Keratinocyte (primary cell): ENCODE results near the gene BCAS3. TPM values are rescaled to one million over a fixed set of nuclear protein-coding genes. Genes with fewer than 3 reads are reported as not detected.

Experiments
- DNase-seq: peaks from one replicate; pipeline ENCODE4 v3.0.0-alpha.2; 2011; ENCODE audit warnings: low read depth, missing footprints, low spot score
- FAIRE-seq: peaks from 2 replicates; lab custom pipeline; 2011; peaks lifted over from hg19 to GRCh38; lab: Jason Lieb, UNC
- H2AFZ ChIP-seq: 2 replicates; pipeline ENCODE4 v1.6.0; 2012; ENCODE audit warnings: low read length, control low read depth, inconsistent platforms; ENCODE audit not compliant: control insufficient read depth
- H3K27ac ChIP-seq: 2 replicates; pipeline ENCODE4 v1.5.1; 2011; ENCODE audit warnings: low read length; ENCODE audit not compliant: control insufficient read depth, insufficient read depth
- H3K27me3 ChIP-seq: 3 replicates; pipeline ENCODE4 v1.6.0; 2011; ENCODE audit warnings: low read length; ENCODE audit not compliant: control insufficient read depth, insufficient read depth; ENCODE audit errors: extremely low read depth
- H3K36me3 ChIP-seq, 2 experiments: 2 replicates in 1 of 2; 3 replicates in 1 of 2; pipeline ENCODE4 v1.5.1; 2011; ENCODE audit warnings: low read length in 2 of 2, mild to moderate bottlenecking in 1 of 2; ENCODE audit not compliant: control insufficient read depth in 2 of 2, insufficient read depth in 2 of 2; ENCODE audit errors: extremely low read depth in 1 of 2
- H3K4me1 ChIP-seq: 3 replicates; pipeline ENCODE4 v1.5.1; 2011; ENCODE audit warnings: low read length; ENCODE audit not compliant: control insufficient read depth, insufficient read depth; ENCODE audit errors: extremely low read depth
- H3K4me2 ChIP-seq: 3 replicates; pipeline ENCODE4 v1.6.0; 2011; ENCODE audit warnings: low read depth, low read length; ENCODE audit not compliant: control insufficient read depth, insufficient read depth; ENCODE audit errors: extremely low read depth
- H3K4me3 ChIP-seq, 3 experiments: fragments of 200-600 bp in 1 of 3; sonication (generic) in 1 of 3; 2 replicates in 2 of 3; 3 replicates in 1 of 3; pipeline ENCODE4 v1.5.1; 2011 to 2016; ENCODE audit warnings: low read length in 3 of 3, mild to moderate bottlenecking in 3 of 3, control low read depth in 2 of 3, inconsistent platforms in 1 of 3, low read depth in 1 of 3, mixed read lengths in 1 of 3, mixed run types in 1 of 3, moderate library complexity in 1 of 3; ENCODE audit not compliant: control insufficient read depth in 2 of 3, insufficient read depth in 2 of 3; ENCODE audit errors: extremely low read depth in 1 of 3
- H3K79me2 ChIP-seq: 2 replicates; pipeline ENCODE4 v1.6.0; 2012; ENCODE audit warnings: low read length; ENCODE audit not compliant: control insufficient read depth, insufficient read depth
- H3K9ac ChIP-seq: 3 replicates; pipeline ENCODE4 v1.6.0; 2011; ENCODE audit warnings: low read length; ENCODE audit not compliant: control insufficient read depth, insufficient read depth; ENCODE audit errors: extremely low read depth
- H3K9me1 ChIP-seq: 3 replicates; pipeline ENCODE4 v1.6.0; 2011; ENCODE audit warnings: low read length; ENCODE audit not compliant: control insufficient read depth, insufficient read depth; ENCODE audit errors: extremely low read depth
- H3K9me3 ChIP-seq: 2 replicates; pipeline ENCODE4 v1.5.1; 2012; ENCODE audit warnings: low read depth, low read length; ENCODE audit not compliant: control insufficient read depth
- H4K20me1 ChIP-seq: 3 replicates; pipeline ENCODE4 v1.6.0; 2011; ENCODE audit warnings: low read length; ENCODE audit not compliant: control insufficient read depth, insufficient read depth; ENCODE audit errors: extremely low read depth
- EZH2 ChIP-seq: IDR thresholded peaks from one replicate; pipeline ENCODE4 v1.6.1; 2012; ENCODE audit warnings: inconsistent platforms, mild to moderate bottlenecking, low read length, moderate library complexity
- dilution Hi-C: fragments of 300-500 bp; cut with MboI; formaldehyde crosslinking; loops from one replicate; pipeline ENCODE4 v1.7.0; 2020; ENCODE audit warnings: low sequenced_read_pairs; ENCODE audit not compliant: extremely low pct_ligation_motif_present
- polyA plus RNA-seq, 5 experiments: library from polyadenylated mRNA; depleted of rRNA in 3 of 5; stranded (reverse) in 3 of 5; stranded (forward) in 1 of 5; unstranded in 1 of 5; fragments of >200 nt; gene quantifications; 1 replicate in 1 of 5; 2 replicates in 3 of 5; 3 replicates in 1 of 5; pipeline versions ENCODE4 v1.2.1 to v1.2.3, GENCODE V29; 2011 to 2012; ENCODE audit warnings: missing spikeins in 2 of 5, low read depth in 1 of 5, low replicate concordance in 1 of 5
- TF ChIP-seq, protein P1 (sequence below), 3 experiments: IDR thresholded peaks in 1 of 3; conservative IDR thresholded peaks in 1 of 3; optimal IDR thresholded peaks in 1 of 3; 2 replicates in 2 of 3; 3 replicates in 1 of 3; pipeline versions ENCODE3 to v1.5.1; 2011; ENCODE audit warnings: low read length in 3 of 3, mild to moderate bottlenecking in 3 of 3, moderate library complexity in 2 of 3, control low read depth in 1 of 3, inconsistent platforms in 1 of 3; ENCODE audit not compliant: insufficient read depth in 2 of 3; ENCODE audit errors: extremely low read depth in 1 of 3

The BCAS3 gene
- polyA plus RNA-seq, 1 donor (not counting 4 experiments of a cell fraction or from before 2014, with no cell fraction given), result 11.8 TPM

DNA sequence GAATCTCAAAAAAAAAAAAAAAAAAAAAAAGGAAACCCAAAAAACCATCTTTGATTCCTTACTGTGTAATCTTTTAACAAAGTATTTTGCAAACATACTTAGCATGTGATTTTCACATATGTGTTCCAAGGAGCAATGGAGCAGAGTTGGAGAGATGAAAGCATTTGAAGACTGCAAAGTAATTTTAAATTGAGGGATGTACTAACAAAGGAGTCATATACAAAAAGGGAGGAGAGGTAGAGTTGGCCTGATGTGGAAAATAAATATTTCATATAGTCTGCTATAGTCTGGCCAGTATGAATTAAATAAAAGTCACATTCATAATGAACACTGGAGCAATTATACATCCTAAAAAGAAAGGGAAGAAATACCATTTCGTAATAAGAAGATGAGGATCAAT lies 456.2 kb downstream of the BCAS3 start:
- Histone ChIP-seq H3K27ac (no peak overlapping the region), H4K20me1 (no peaks in the 10 kb centered on the region), H3K27me3 (no peaks in the 10 kb centered on the region), H3K4me3 (no peak overlapping the region), H3K4me1 (no peaks in the 10 kb centered on the region), H2AFZ (no peak overlapping the region), H3K9me1 (no peaks in the 10 kb centered on the region), H3K9ac (no peak overlapping the region), H3K79me2 (no peaks in the 10 kb centered on the region), H3K36me3 (no peaks in the 10 kb centered on the region), H3K9me3 (no peaks in the 10 kb centered on the region), H3K4me2 (no peak overlapping the region)
- dilution Hi-C loops, result no loop called here
- no peak for FAIRE-seq
- TF ChIP-seq, protein P1, sequence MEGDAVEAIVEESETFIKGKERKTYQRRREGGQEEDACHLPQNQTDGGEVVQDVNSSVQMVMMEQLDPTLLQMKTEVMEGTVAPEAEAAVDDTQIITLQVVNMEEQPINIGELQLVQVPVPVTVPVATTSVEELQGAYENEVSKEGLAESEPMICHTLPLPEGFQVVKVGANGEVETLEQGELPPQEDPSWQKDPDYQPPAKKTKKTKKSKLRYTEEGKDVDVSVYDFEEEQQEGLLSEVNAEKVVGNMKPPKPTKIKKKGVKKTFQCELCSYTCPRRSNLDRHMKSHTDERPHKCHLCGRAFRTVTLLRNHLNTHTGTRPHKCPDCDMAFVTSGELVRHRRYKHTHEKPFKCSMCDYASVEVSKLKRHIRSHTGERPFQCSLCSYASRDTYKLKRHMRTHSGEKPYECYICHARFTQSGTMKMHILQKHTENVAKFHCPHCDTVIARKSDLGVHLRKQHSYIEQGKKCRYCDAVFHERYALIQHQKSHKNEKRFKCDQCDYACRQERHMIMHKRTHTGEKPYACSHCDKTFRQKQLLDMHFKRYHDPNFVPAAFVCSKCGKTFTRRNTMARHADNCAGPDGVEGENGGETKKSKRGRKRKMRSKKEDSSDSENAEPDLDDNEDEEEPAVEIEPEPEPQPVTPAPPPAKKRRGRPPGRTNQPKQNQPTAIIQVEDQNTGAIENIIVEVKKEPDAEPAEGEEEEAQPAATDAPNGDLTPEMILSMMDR (optimal IDR thresholded peaks at IDR 0.05 in 1 of 3, IDR thresholded peaks at IDR 0.05 in 1 of 3, conservative IDR thresholded peaks at IDR 0.05 in 1 of 3; ENCODE audit: extremely low read depth in 1 of 3, insufficient read depth in 2 of 3, low read length in 3 of 3), result no peak
- TF ChIP-seq EZH2, result no peak
- no peak for DNase-seq

DNA sequence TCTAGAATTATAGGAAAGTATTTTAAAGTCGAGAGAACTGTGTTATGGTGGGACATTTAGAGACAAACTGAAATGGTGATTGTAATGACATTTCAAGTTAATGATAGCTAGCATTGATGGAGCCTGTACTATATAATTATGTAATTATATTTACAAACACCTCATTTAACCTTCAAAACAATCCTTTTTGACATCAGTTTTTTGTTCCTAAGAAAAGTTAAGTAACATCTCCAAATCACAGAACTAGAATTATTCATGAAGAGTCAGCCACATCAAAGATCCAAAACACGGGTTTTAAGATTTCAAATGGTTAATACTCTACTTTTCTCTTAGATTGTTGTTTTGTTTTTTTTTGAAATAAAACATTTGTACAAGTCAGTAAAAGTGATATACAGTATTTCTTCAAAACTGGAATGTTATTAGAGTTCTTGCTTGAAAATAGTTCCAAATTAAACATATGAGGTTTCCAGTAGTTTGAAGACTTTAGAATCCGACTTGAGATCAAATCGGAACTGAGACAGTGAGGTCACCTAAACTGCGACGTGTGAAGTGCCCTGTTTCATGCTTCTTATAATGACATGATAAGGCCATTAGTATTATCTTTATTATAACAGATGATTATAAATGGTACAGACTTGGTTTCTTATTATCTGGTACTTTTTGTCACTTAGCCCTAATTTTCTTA lies 457.0 kb downstream of the BCAS3 start:
- Histone ChIP-seq H3K4me3 (no peak overlapping the region), H3K4me1 (no peaks in the 10 kb centered on the region), H3K9ac (no peak overlapping the region), H3K27me3 (no peaks in the 10 kb centered on the region), H2AFZ (no peak overlapping the region), H4K20me1 (no peaks in the 10 kb centered on the region), H3K79me2 (no peaks in the 10 kb centered on the region), H3K9me3 (no peaks in the 10 kb centered on the region), H3K27ac (no peak overlapping the region), H3K36me3 (no peaks in the 10 kb centered on the region), H3K9me1 (no peaks in the 10 kb centered on the region), H3K4me2 (no peak overlapping the region)
- dilution Hi-C loops, result no loop called here
- no peak for TF ChIP-seq EZH2
- TF ChIP-seq, protein P1 (optimal IDR thresholded peaks at IDR 0.05 in 1 of 3, IDR thresholded peaks at IDR 0.05 in 1 of 3, conservative IDR thresholded peaks at IDR 0.05 in 1 of 3; ENCODE audit: extremely low read depth in 1 of 3, insufficient read depth in 2 of 3, low read length in 3 of 3), result no peak
- no peak for DNase-seq
- no peak for FAIRE-seq
